ACHN (cell line): ENCODE data around the gene ZNF100.
"Not testable (repeated sequence)": the region's sequence is repeated elsewhere in the genome, so short reads cannot be mapped to it uniquely, and the experiment has no call there.

Source experiments
- DNase-seq: peaks from one replicate; pipeline ENCODE4 v3.0.0-alpha.2; 2015
- in situ Hi-C: cut with HindIII; loops from 2 replicates; pipeline ENCODE4 v1.10.0; 2017; ENCODE audit warnings: low sequenced_read_pairs, low pct_ligation_motif_present, low pct_unique_long_range_greater_than_20kb

Gene ZNF100

DNA sequence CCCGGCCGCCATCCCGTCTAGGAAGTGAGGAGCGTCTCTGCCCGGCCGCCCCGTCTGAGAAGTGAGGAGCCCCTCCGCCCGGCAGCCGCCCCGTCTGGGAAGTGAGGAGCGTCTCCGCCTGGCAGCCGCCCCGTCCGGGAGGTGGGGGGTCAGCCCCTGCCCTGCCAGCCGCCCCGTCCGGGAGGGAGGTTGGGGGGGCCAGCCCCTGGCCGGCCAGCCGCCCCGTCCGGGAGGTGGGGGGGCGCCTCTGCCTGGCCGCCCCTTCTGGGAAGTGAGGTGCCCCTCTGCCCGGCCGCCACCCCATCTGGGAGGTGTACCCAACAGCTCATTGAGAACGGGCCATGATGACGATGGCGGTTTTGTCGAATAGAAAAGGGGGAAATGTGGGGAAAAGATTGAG, 59.5 kb downstream of the ZNF100 start:
- in situ Hi-C loops, DNase-seq: not testable (repeated sequence)

DNA sequence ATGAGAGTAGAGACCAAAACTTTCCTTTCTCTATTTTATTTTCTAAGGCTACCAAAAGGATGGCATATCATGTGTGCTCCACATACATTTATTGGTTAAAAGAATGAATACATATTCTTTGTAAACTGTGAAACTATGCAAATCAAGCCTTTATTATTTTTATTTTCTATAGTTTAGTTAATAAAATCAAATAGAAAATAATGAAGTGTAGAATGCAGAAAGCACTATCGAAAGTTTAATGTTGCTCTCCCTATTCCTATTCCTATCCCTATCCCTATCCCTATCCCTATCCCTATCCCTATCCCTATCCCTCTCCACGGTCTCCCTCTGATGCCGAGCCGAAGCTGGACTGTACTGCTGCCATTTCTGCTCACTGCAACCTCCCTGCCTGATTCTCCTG, 60.3 kb downstream of the ZNF100 start:
- in situ Hi-C loops, result no loop called here
- no peak for DNase-seq

DNA sequence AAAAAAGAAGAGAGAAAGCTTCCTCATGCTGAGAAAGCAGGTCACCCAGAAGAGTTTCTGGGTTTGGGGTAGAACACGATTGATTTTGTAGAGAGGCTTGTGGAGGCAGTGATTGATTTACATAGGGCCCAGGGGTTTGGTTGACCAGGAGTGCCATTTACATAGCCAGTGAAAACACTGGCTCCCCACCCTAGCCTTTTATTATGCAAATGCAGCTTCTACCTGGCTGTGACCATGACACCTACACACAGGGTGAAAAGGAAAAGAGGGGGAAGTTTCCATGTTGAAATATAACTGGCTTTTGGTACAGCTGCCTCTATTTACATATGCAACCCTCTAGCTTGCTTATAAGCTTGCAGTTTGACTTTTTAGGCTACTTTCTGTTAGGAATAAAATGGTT, 62.0 kb downstream of the ZNF100 start:
- in situ Hi-C loops, result no loop called here
- no peak for DNase-seq

DNA sequence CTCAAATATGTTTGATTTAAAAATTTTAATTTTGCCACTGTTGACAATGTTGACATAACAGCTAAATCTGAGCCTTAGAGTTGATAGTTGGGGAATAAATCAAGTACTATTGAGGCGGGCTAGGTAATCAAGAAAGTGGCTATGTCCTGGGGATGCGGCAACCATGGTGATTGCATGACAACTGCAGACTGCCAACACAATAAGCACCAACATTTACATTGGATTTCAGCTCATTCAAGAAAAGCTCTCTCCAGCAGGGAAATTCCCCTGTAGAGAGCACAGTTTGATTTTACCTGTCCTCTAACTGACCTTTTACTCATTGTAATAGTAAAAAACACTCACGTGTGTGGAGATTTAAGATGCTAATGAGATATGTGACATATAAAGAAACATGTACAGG, 63.1 kb downstream of the ZNF100 start:
- no peak for DNase-seq
- in situ Hi-C loops, result no loop called here

DNA sequence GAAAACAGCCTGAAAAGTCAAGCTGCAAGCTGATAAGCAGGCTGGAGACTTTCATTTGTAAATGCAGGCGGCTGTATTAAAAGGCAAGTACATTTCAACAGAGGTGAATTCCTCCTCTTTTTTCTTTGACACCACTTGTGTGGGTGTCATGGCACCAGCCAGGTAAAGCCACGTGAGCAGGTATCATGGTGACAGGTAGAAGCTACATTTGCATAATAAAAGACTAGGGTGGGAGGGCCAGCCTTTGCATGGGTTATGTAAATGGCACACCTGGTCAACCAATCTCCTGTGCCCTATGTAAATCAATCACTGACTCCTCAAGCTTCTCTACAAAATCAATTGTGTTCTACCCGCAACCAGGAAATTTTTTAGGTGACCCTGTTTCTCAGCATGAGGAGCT, 68.2 kb downstream of the ZNF100 start:
- no peak for DNase-seq

DNA sequence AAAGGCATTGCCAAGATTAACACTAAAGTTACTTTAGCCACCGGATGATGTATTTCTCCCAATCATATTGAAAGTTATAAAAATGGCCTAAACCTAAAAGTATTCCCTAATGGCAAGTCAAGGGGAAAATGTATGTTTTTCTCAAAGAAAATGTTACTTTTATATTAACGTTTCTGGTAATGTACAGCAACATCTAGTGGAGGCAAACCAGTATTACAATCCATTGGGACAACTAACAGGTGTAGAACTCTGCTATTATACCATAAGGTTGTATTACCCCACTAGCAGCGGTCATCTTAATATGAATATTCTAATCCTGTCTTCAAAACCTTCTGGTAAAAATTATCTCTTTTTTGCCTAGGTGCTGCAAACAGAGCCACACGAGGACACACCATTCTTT, 69.2 kb downstream of the ZNF100 start:
- in situ Hi-C loops, result no loop called here
- peak; percentile 4 for DNase-seq

More for the DNA sequence above, 68.2 kb downstream of the ZNF100 start:
- in situ Hi-C loops, result no loop called here

DNA sequence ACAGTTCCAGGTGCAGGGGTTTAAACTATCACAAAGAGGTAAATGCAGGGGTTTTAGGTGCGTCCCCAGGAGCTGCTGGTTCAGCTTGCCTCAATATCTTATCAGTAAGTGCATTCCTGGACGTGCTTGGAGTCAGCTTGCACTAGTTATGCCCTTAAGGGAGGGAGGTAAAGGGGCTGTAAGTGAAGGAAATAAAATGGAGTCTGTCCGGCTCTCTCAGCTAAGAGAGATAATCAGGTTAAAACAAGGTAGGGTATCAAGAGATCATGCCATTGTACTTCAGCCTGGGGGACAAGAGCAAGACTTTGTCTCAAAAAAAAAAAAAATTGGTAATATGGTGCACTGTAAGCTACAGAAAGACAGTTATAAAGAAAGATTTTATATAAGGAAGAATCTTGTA, 69.7 kb downstream of the ZNF100 start:
- DNase-seq, result no peak

DNA sequence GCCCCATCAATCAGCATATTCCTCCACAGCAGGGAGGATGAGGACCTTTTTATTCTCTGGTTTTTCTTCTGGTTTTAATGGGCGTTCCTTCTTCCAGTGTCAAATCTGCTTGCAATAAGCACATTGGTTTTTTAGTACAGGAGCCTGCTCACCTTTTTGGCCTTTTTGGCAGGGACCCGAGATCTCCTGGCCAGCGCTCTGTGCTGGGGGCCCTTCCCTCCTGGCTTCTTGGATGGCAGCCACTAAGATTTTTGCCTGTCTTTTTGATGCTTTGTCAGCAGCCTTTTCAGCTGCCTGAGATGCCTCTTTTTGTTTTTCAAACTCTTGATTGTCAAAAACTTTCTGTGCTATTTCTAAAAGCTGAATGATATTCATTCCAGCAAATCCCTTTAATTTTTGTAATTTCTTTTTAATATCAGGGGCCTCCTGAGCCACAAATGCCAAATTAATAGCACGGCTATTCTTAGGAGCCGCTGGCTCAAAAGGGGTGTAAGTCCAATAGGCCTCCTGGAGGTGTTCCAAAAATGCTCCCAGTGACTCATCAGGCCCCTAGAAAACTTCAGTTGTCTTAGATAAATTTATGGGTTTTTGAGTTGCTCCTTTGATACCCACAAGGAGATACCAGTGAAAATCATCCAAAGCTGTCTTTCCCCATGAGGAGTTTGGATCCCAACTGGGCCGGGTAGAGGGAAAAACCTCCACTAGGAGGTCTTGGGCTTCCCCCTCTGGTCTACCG, 73.0 kb downstream of the ZNF100 start:
- in situ Hi-C loops, result no loop called here
- DNase-seq, result no peak

More for the DNA sequence above, 69.7 kb downstream of the ZNF100 start:
- in situ Hi-C loops, result no loop called here

GRCh38 chr19:21693399-21693798, 74.0 kb downstream of the ZNF100 start:
- DNase-seq, result no peak
- in situ Hi-C loops, result no loop called here

DNA sequence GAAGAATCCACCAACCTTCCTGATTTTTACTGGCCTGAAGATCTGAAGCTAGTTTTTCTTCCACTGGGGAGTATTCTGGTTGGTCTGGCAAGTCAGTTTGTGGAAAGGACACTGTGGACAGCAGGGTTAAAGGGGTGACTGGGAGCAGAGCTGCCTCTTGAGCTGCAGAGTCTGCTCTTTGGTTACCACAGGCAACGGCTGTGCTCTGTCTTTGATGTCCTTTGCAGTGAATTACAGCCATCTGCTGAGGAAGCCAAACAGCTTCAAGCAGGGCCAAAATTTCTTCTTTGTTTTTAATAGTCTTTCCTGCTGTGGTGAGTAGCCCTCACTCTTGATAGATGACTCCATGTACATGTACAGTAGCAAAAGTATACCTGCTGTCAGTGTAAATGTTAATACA, 75.7 kb downstream of the ZNF100 start:
- no peak for DNase-seq
- in situ Hi-C loops, result no loop called here

GRCh38 chr19:21688464-21688863, 78.9 kb downstream of the ZNF100 start:
- in situ Hi-C loops, result no loop called here
- DNase-seq, result no peak

- in situ Hi-C loops, result no loop called here
- no peak for DNase-seq
Measured at GRCh38 chr19:21680671-21681070, 86.7 kb downstream of the ZNF100 start.

DNA sequence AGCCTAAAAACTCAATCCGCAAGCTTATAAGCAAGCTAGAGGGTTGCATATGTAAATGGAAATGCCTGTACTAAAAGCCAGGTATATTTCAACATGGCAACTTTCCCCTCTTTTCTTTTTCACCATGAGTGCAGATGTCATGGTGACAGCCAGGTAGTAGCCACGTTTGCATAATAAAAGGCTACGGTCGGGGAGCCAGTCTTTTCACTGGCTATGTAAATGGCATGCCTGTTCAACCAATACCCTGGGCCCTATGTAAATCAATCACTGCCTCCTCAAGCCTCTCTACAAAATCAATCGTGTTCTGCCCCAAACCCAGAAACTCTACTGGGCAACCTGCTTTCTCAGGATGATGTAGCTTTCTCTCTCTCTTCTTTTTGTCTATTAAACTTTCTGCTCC, 87.4 kb downstream of the ZNF100 start:
- in situ Hi-C loops, result no loop called here
- no peak for DNase-seq

DNA sequence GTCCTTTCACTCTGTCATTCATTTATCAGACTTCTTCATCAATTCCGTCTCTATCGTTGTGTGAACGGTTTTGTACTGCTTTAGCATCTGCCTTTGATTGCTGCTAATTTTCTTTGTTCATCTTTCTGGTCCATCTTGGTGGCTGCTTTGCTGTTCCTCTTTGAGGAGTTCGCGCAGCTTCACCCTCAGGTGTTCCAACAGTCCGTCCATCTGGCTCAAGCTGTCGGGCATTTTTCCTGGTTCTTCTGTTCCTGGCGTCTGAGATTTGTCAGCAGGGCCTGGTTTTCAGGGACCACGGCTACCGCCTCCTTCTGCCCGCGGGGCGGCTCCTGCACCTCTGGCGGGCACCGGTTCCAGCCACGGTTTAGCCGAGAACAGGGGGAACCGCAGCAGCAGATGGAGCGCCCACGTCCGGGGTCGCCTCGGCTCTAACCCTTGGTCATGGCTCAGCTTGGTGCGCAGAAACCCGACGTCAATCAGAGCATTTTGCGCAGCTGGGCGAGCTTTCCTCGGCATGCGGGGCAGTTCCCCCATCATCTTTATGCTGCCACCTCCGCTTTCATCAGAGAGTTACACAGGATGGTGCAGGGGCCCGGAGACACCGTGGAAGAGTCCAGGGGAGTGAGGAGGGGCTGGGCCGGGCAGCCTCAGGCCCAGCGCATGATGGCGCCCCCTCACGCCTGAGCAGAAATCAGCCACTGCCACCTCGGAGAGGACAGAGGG, 89.5 kb downstream of the ZNF100 start:
- in situ Hi-C loops, result no loop called here
- DNase-seq, result no peak

- no peak for DNase-seq
- in situ Hi-C loops, result no loop called here
Measured at GRCh38 chr19:21674454-21674853, 92.9 kb downstream of the ZNF100 start.

- DNase-seq, in situ Hi-C loops: not testable (repeated sequence)
Measured at GRCh38 chr19:21673479-21673878, 93.9 kb downstream of the ZNF100 start.
